ENCODE data around the gene SORCS3.

Gene SORCS3

DNA sequence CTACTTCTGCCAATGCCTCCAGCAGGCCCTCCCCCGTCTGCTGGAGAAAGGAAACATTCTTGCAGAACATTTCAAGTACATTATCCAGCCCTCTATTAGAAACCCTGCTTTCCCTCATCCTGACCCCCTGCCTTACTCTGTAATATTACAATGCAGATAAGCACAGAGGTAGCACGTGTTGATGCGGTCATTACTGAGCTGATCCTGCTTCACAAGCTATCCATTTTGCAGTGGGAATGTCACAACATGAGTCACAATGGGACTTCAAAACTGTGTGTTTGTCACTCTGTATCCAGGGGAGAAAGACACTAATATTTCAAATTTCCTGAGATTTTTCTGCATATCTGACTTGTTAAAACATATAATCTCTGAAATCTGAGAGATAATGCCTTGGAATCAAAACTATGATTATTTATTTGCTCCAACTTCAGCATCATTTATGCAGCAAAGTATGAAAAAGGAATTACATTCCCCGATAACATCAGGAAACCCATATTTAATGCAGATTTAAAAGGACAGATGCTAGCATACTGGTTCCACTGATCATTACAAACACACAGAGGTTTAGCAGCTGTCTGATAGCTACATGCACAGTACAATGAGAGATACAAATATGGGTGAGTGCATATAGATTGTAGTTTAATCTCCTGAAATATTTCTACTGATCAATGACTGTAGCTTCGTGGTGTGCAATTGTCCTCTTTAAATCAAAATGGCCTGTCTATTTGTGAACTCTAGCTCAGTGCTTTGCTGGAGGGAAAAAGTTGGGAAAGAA, 239.7 kb downstream of the SORCS3 start:
- H3K4me2 ChIP-seq (ENCODE audit: low read depth, low read length, poor library complexity, severe bottlenecking): no peak overlapping the region
- no peak overlapping the region for H2AFZ ChIP-seq (ENCODE audit: low read length)
- no peaks in the 10 kb centered on the region for H3K36me3 ChIP-seq (ENCODE audit: insufficient read depth, low read length)
- H3K79me2 ChIP-seq (ENCODE audit: insufficient read depth, low read length): no peaks in the 10 kb centered on the region
- H3K9ac ChIP-seq (ENCODE audit: low read depth, low read length, poor library complexity, severe bottlenecking): no peak overlapping the region
- TF ChIP-seq EZH2phosphoT487 (IDR thresholded peaks at IDR 0.05; ENCODE audit: borderline replicate concordance): no peak
- TF ChIP-seq, protein P1, sequence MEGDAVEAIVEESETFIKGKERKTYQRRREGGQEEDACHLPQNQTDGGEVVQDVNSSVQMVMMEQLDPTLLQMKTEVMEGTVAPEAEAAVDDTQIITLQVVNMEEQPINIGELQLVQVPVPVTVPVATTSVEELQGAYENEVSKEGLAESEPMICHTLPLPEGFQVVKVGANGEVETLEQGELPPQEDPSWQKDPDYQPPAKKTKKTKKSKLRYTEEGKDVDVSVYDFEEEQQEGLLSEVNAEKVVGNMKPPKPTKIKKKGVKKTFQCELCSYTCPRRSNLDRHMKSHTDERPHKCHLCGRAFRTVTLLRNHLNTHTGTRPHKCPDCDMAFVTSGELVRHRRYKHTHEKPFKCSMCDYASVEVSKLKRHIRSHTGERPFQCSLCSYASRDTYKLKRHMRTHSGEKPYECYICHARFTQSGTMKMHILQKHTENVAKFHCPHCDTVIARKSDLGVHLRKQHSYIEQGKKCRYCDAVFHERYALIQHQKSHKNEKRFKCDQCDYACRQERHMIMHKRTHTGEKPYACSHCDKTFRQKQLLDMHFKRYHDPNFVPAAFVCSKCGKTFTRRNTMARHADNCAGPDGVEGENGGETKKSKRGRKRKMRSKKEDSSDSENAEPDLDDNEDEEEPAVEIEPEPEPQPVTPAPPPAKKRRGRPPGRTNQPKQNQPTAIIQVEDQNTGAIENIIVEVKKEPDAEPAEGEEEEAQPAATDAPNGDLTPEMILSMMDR (conservative IDR thresholded peaks at IDR 0.05; ENCODE audit: low read length): no peak
- no peaks in the 10 kb centered on the region for H3K9me3 ChIP-seq (ENCODE audit: insufficient read depth, low read depth, low read length)
- no peaks in the 10 kb centered on the region for H4K20me1 ChIP-seq (ENCODE audit: insufficient read depth, low read length, poor library complexity, severe bottlenecking)
- no peaks in the 10 kb centered on the region for H3K9me2 ChIP-seq (replicated peaks; ENCODE audit: low read depth, low read length)
- no peaks in the 10 kb centered on the region for H3F3A ChIP-seq (ENCODE audit: low read depth)
- no peaks in the 10 kb centered on the region for H3K27me3 ChIP-seq (ENCODE audit: insufficient read depth, low read length, poor library complexity, severe bottlenecking)
- no peak overlapping the region for H3K4me3 ChIP-seq (ENCODE audit: low read length, poor library complexity, severe bottlenecking)
- H3K4me1 ChIP-seq (ENCODE audit: insufficient read depth, low read length, poor library complexity, severe bottlenecking): no peaks in the 10 kb centered on the region

DNA sequence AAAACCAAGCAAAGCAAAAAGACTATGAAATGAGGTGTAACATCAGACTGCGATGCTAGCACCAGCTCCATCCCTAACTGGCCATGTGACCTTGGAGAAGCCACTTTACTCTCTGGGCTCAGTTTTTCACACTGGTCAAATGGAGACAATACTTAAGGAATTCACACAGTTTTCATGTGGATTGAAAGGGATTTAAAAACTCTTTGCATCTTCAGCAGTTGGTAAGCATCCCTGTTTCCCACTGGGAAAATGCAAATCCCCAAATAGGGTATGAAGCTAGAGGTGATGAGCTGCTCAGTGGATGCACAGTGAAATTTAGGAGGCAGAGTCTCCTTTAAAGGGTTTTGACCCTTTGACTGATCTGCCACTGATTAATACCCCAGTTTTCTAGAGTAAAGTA, 240.7 kb downstream of the SORCS3 start:
- Histone ChIP-seq H3F3A (ENCODE audit: low read depth) (no peaks in the 10 kb centered on the region), H3K9me3 (ENCODE audit: insufficient read depth, low read depth, low read length) (no peaks in the 10 kb centered on the region), H3K4me2 (ENCODE audit: low read depth, low read length, poor library complexity, severe bottlenecking) (no peak overlapping the region), H3K4me3 (ENCODE audit: low read length, poor library complexity, severe bottlenecking) (no peak overlapping the region), H3K27me3 (ENCODE audit: insufficient read depth, low read length, poor library complexity, severe bottlenecking) (no peaks in the 10 kb centered on the region), H3K79me2 (ENCODE audit: insufficient read depth, low read length) (no peaks in the 10 kb centered on the region), H3K9ac (ENCODE audit: low read depth, low read length, poor library complexity, severe bottlenecking) (no peak overlapping the region), H3K9me2 (replicated peaks; ENCODE audit: low read depth, low read length) (no peaks in the 10 kb centered on the region), H3K4me1 (ENCODE audit: insufficient read depth, low read length, poor library complexity, severe bottlenecking) (no peaks in the 10 kb centered on the region), H4K20me1 (ENCODE audit: insufficient read depth, low read length, poor library complexity, severe bottlenecking) (no peaks in the 10 kb centered on the region), H3K36me3 (ENCODE audit: insufficient read depth, low read length) (no peaks in the 10 kb centered on the region), H2AFZ (ENCODE audit: low read length) (no peak overlapping the region)
- TF ChIP-seq, protein P1 (conservative IDR thresholded peaks at IDR 0.05; ENCODE audit: low read length): no peak
- no peak for TF ChIP-seq EZH2phosphoT487 (IDR thresholded peaks at IDR 0.05; ENCODE audit: borderline replicate concordance)

DNA sequence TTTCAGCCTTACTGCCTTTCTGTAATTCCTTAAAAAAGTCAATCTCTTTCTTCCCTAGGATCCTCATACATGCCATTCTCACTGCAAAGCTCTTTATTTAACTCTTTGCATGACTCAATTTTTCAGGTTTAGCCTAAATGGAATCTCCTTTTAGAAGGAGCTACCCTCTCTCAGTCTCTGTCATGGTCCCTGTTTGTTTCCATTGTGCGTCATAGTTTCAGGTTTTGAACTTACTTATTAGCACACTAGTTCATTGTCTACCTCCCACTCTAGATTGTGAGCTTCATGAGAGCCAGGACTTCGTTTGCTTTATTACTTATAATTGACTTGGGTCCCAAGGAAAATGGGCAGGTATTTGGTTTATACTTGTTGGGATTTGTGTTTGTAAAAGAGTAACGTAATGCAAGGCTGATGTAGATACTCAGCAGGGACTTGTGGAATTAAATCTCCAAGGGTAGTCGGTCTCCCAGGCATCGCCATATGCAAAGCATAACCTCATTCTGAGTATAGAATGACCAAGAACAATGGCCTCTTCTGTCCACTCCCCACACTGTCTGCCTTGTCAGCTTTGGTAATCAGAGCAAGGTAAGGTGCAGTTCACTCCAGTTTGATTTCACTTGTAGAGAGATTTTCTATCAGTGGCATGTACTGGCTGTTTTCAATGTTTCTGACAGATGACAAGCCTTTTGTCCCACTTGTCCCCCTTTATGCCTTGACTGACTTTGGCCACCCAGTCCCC, 252.0 kb downstream of the SORCS3 start:
- no peaks in the 10 kb centered on the region for H4K20me1 ChIP-seq (ENCODE audit: insufficient read depth, low read length, poor library complexity, severe bottlenecking)
- 0 out of 2 replicates have a peak, but pooled peaks cover 2% of the 10 kb centered on the region for H3K9me3 ChIP-seq (ENCODE audit: insufficient read depth, low read depth, low read length)
- H3K79me2 ChIP-seq (ENCODE audit: insufficient read depth, low read length): no peaks in the 10 kb centered on the region
- H3K9me2 ChIP-seq (replicated peaks; ENCODE audit: low read depth, low read length): no peaks in the 10 kb centered on the region
- H3K27me3 ChIP-seq (ENCODE audit: insufficient read depth, low read length, poor library complexity, severe bottlenecking): no peaks in the 10 kb centered on the region
- H3K36me3 ChIP-seq (ENCODE audit: insufficient read depth, low read length): no peaks in the 10 kb centered on the region
- H3K4me1 ChIP-seq (ENCODE audit: insufficient read depth, low read length, poor library complexity, severe bottlenecking): no peaks in the 10 kb centered on the region
- no peak overlapping the region for H2AFZ ChIP-seq (ENCODE audit: low read length)
- no peak overlapping the region for H3K4me3 ChIP-seq (ENCODE audit: low read length, poor library complexity, severe bottlenecking)
- TF ChIP-seq, protein P1 (conservative IDR thresholded peaks at IDR 0.05; ENCODE audit: low read length): no peak
- no peak for TF ChIP-seq EZH2phosphoT487 (IDR thresholded peaks at IDR 0.05; ENCODE audit: borderline replicate concordance)
- no peaks in the 10 kb centered on the region for H3F3A ChIP-seq (ENCODE audit: low read depth)
- H3K9ac ChIP-seq (ENCODE audit: low read depth, low read length, poor library complexity, severe bottlenecking): no peak overlapping the region
- no peak overlapping the region for H3K4me2 ChIP-seq (ENCODE audit: low read depth, low read length, poor library complexity, severe bottlenecking)

Data from Loucy (cell line).